Left kidney (tissue), 2 donors: ENCODE results near the gene MAPK1IP1L. TPM values are rescaled to one million over a fixed set of nuclear protein-coding genes. Genes with fewer than 3 reads are reported as not detected.
"Not testable (repeated sequence)": the region's sequence is repeated elsewhere in the genome, so short reads cannot be mapped to it uniquely, and the experiment has no call there.

Experiments used
- DNase-seq: peaks from one replicate; pipeline ENCODE4 v3.0.0-alpha.2; 2013
- polyA plus RNA-seq: library from polyadenylated mRNA; unstranded; fragments of 120-200 nt; gene quantifications from one replicate; pipeline ENCODE4 v1.2.1, GENCODE V29; 2013; ENCODE audit not compliant: insufficient read length

Gene MAPK1IP1L
- polyA plus RNA-seq, 1 donor, result 106 TPM

DNA sequence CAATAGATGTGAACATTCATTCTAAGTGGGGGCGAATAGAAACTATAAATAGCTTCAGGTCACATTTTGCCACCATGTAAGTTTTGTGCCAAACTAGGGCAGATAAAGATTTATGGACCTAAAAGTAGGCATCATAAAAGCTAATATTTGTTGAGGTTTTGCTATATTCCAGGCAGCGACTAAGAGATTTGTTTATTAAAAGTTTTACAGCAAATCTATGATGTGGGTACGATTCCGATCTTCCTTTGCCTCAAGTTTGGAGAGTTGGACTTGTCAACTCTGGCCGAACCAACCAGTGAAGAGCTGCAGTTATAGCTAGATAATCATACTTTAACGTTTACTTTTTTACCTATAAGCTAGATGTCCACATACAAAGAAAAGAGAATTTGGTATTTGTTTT lies 1.6 kb downstream of the MAPK1IP1L start:
- DNase-seq, result peak; percentile 3

- no peak for DNase-seq
Measured at GRCh38 chr14:55053500-55053899, 2.1 kb downstream of the MAPK1IP1L start.

GRCh38 chr14:55054098-55054497 lies 2.7 kb downstream of the MAPK1IP1L start:
- no peak for DNase-seq

GRCh38 chr14:55057919-55058318 lies 6.5 kb downstream of the MAPK1IP1L start:
- DNase-seq, result no peak

DNA sequence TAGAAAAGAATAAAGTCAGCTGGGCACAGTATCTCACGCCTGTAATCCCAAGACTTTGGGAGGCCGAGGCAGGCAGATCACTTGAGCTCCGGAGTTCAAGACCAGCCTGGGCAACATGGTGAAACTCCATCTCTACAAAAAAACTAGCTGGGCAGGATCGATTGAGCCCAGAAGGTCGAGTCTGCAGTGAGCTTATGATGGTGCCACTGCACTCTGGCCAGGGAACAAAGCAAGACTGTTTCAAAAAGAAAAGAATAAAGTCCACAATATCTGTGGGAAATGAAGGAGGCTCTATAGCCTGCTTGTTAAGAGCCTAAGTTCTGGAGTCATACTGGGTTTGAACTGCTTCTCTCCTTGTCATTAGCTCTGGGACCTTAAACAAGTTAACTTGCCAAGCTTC lies 7.9 kb downstream of the MAPK1IP1L start:
- DNase-seq, result no peak

- no peak for DNase-seq
Measured at GRCh38 chr14:55062517-55063351, 11.3 kb downstream of the MAPK1IP1L start.

- DNase-seq, result not testable (repeated sequence)
Measured at GRCh38 chr14:55064896-55065295, 13.4 kb downstream of the MAPK1IP1L start.

GRCh38 chr14:55065411-55065810 lies 14.0 kb downstream of the MAPK1IP1L start:
- DNase-seq, result no peak

DNA sequence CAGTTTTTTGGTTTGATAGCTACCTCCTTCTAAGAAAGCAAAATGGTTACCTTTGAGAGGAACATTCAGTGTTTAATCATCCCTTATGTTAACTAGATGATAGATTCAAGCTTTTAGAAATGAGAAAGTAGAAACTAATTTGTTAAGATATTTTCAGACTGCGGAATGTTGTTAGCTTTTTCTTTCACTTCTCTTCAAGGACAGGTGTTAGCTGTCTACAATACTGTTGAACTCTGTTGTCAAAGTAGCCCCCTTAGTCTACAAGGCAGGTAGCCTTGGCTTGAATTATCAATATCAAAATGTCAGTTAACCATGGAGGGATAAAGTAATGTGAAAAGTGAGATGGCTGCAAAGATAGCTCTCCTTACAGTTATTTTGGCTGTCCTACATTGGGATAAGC lies 14.8 kb downstream of the MAPK1IP1L start:
- no peak for DNase-seq

GRCh38 chr14:55070981-55071411 lies 19.5 kb downstream of the MAPK1IP1L start:
- no peak for DNase-seq

- no peak for DNase-seq
Measured at GRCh38 chr14:55071870-55072640, 20.6 kb downstream of the MAPK1IP1L start.

DNA sequence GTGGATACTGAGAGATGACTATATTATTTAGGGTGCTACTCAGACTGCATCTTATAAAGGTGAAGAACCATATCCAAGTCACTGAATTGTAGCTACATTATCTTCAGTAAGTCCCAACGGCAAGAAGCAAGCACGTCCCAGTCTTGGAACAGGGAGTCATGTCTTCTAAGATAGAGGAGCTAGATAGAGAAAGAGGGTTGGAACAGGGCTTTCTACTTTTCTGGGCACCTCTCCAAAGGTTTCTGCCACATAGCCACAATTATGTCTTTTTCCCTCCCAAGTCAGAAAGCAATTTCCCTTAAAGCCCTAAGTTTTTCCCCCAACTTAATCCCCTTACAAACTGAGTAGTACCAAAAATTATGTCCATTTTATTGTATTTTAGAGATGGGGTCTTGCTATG lies 22.4 kb downstream of the MAPK1IP1L start:
- DNase-seq, result no peak

DNA sequence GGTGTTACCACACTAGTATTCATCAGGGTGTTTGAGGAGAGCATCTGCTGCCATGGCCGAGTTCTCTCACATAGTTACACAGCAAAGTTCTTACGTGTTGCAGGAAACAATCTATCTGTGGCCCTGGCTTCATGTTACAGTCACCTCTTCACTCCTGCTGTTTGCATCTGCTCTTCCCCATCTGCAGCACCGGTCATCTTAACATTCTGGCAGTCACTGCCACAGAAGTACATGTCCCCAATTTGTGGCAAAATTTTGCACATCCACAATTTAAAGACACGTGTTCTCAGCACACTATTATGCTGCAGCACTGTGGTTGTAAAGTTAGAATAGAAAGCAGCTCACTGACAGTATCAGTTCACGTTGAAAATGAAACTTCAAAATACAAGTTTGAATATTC lies 23.2 kb downstream of the MAPK1IP1L start:
- no peak for DNase-seq

DNA sequence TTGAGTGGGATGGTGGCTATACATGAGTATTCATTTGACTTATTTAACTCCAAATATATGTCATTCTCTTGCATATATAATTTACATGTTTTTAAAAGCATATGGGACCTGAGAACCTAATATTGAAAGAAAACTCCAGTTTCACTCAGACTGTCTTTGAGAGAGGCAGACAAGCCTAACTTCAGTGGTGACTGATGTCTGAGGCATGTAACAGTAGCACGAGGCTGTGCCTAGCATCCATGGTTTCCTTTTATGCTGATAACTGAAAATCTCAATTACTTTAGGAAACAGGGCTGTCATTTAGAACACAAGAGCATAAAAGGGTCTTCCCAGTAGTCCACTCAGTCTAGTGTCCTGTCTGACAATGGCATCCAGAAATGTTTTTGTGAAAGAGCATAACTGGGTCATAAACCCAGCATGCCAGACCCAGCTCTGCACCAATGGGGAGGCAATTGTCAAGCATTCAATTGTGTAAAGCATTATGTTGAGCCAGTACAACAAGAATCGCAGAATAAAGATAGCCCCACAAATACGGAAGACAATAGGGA lies 24.3 kb downstream of the MAPK1IP1L start:
- DNase-seq, result no peak

- no peak for DNase-seq
Measured at GRCh38 chr14:55077170-55078151, 26.0 kb downstream of the MAPK1IP1L start.

- DNase-seq, result not testable (repeated sequence)
Measured at GRCh38 chr14:55079961-55080360, 28.5 kb downstream of the MAPK1IP1L start.

- no peak for DNase-seq
Measured at GRCh38 chr14:55084401-55085059, 33.1 kb downstream of the MAPK1IP1L start.

DNA sequence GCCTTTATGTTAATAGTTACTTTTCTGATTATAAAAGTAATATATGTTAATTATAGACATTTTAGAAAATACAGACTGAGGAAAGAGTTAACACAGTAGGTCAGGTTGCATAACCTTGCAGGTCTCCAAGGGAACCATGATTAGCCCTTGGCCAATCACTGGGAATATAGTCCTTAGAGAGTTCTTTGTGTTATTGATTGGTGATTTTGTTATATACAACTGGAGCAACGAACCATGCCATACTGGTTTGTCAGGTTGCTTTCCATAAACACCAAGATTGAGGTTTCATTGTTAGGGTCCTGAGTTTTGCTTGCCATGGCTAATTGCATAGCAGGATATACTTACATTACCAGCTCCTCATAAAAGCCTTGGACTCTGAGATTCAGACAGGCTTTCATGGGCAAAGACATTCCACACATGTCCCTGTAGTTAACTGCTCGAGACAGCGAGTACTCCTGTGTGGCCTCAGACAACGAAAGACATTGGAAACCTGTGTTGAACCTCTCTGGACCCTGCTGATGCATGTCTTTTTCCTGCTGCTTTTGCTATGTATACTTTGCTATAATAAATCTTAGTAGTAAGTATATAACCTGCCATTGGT lies 33.7 kb downstream of the MAPK1IP1L start:
- DNase-seq, result no peak

DNA sequence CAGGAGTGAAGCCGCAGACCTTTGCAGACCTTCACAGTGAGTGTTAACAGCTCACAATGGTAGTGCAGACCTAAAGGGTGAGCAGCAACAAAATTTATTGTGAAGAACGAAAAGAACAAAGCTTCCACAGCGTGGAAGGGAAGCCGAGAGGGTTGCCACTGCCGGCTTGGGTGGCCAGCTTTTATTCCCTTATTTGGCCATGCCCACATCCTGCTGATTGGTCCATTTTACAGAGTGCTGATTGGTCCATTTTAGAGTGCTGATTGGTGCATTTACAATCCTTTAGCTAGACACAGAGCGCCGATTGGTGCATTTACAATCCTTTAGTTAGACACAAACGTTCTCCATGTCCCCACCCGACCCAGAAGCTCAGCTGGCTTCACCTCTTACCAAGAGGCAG lies 35.5 kb downstream of the MAPK1IP1L start:
- no peak for DNase-seq

DNA sequence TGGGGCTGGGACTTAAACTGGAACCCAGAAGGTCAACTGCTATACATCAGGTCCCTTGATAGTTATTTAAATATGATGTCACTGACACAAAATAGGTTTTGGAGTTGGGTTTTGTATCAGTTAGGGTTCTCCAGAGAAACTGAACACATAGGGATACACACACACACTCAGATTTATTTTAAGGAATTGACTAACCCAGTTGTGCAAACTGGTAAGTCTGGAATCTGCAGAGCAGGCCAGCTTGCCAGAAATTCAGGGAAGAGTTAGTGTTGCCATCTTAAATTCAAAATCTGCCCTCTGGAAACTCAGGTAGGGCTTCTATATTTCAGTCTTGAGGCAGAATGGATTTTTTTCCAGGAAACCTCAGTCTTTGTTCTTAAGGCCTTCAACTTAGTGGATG lies 36.9 kb downstream of the MAPK1IP1L start:
- no peak for DNase-seq

DNA sequence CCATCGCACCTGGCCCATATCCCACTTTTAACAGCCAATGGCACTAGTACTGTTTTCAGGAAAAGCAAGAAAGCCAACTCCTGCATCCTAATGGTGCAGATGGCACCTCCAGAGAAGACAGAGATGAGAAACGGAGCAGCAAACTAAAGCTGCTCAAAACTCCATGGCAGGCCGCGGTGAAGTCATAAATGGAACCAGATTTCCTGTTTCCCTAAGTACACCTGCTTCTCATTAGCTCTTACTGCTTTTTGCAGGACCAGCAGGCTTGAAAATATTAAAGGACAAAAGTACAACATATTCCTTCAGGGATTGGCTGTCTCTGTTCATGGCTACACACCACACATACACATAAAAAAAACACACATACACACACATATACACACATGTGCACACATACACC lies 40.9 kb downstream of the MAPK1IP1L start:
- DNase-seq, result no peak
